ENCODE measurements around the gene GRP. TPM values are rescaled to one million over a fixed set of nuclear protein-coding genes. Genes with fewer than 3 reads are reported as not detected.

The GRP gene
- total and polyA plus RNA-seq, 2 of the 4 experiments (the other 2 are of a cell fraction): not detected

DNA sequence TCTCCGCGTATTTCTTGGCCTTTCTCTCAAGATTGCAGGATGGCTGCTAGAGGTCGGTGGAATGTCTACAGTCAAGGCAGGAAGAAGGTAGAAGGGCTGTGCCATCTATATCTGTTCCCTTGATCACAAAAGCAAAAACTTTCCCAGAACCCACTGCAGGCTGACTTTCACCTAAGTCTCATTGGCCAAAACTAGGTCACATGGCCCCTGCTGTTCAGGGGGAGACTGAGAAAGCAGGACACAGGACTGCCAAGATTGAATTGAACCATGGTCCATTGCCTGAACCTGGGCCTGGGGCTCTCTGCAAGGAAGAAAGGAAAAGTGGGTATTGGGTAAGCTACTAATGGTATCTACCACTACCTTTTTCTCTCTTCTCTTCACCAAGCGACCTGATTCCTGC, 9.7 kb upstream of the GRP start:
- intact Hi-C loops (cut with micrococcal nuclease): no loop called here
- in situ Hi-C loops (cut with MboI; ENCODE audit: low sequenced_read_pairs): no loop called here
- no peak overlapping the region for H3K9ac ChIP-seq (ENCODE audit: low read depth, low read length)
- no TSS peak for BruUV-seq (replicated peaks)
- H3K4me1 ChIP-seq (ENCODE audit: control insufficient read depth, insufficient read depth, low read length): no peaks in the 10 kb centered on the region
- no peaks in the 10 kb centered on the region for H3K36me3 ChIP-seq (ENCODE audit: control insufficient read depth, insufficient read depth, low read length)
- no peak overlapping the region for H3K18ac ChIP-seq (ENCODE audit: low read depth, low read length)
- dilution Hi-C loops (cut with HindIII; ENCODE audit: low sequenced_read_pairs, unreplicated experiment): no loop called here
- no peak overlapping the region for H4K8ac ChIP-seq (ENCODE audit: low read depth in 2 of 2, low read length in 2 of 2)
- no peaks in the 10 kb centered on the region for H3K9me1 ChIP-seq (ENCODE audit: insufficient read depth, low read length)
- no peak overlapping the region for H3K4me2 ChIP-seq (ENCODE audit: low read depth, low read length)
- H3K9me3 ChIP-seq (ENCODE audit: control insufficient read depth, insufficient read depth, low read length): no peaks in the 10 kb centered on the region
- H3K4me3 ChIP-seq (ENCODE audit: insufficient read depth, low read depth, low read length): no peak overlapping the region
- no peak overlapping the region for H2AFZ ChIP-seq (replicated peaks; ENCODE audit: low read length, poor library complexity)
- no peak overlapping the region for H2AK5ac ChIP-seq (ENCODE audit: low read depth, low read length)
- no peak overlapping the region for H3K4ac ChIP-seq (ENCODE audit: low read depth, low read length)
- TF ChIP-seq CEBPB (IDR thresholded peaks at IDR 0.05; ENCODE audit: low read depth, low read length) (no peak), FOS (IDR thresholded peaks at IDR 0.05; ENCODE audit: low read depth, low read length) (no peak), SMC3 (IDR thresholded peaks at IDR 0.05; ENCODE audit: low read depth, low read length) (no peak), RFX5 (IDR thresholded peaks at IDR 0.05; ENCODE audit: low read depth, low read length) (no peak), MXI1 (IDR thresholded peaks at IDR 0.05; ENCODE audit: borderline replicate concordance, low read depth, low read length) (no peak), RCOR1 (IDR thresholded peaks at IDR 0.05; ENCODE audit: insufficient replicate concordance, low read length) (no peak), POLR2A (IDR thresholded peaks at IDR 0.05; ENCODE audit: low read depth, low read length) (no peak)
- TF ChIP-seq, protein P1, sequence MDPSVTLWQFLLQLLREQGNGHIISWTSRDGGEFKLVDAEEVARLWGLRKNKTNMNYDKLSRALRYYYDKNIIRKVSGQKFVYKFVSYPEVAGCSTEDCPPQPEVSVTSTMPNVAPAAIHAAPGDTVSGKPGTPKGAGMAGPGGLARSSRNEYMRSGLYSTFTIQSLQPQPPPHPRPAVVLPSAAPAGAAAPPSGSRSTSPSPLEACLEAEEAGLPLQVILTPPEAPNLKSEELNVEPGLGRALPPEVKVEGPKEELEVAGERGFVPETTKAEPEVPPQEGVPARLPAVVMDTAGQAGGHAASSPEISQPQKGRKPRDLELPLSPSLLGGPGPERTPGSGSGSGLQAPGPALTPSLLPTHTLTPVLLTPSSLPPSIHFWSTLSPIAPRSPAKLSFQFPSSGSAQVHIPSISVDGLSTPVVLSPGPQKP (IDR thresholded peaks at IDR 0.05; ENCODE audit: borderline replicate concordance, low read depth, low read length): no peak
- TF ChIP-seq, protein P2, sequence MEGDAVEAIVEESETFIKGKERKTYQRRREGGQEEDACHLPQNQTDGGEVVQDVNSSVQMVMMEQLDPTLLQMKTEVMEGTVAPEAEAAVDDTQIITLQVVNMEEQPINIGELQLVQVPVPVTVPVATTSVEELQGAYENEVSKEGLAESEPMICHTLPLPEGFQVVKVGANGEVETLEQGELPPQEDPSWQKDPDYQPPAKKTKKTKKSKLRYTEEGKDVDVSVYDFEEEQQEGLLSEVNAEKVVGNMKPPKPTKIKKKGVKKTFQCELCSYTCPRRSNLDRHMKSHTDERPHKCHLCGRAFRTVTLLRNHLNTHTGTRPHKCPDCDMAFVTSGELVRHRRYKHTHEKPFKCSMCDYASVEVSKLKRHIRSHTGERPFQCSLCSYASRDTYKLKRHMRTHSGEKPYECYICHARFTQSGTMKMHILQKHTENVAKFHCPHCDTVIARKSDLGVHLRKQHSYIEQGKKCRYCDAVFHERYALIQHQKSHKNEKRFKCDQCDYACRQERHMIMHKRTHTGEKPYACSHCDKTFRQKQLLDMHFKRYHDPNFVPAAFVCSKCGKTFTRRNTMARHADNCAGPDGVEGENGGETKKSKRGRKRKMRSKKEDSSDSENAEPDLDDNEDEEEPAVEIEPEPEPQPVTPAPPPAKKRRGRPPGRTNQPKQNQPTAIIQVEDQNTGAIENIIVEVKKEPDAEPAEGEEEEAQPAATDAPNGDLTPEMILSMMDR (conservative IDR thresholded peaks at IDR 0.05; ENCODE audit: low read depth, low read length): no peak
- TF ChIP-seq, protein P3, sequence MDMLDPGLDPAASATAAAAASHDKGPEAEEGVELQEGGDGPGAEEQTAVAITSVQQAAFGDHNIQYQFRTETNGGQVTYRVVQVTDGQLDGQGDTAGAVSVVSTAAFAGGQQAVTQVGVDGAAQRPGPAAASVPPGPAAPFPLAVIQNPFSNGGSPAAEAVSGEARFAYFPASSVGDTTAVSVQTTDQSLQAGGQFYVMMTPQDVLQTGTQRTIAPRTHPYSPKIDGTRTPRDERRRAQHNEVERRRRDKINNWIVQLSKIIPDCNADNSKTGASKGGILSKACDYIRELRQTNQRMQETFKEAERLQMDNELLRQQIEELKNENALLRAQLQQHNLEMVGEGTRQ (IDR thresholded peaks at IDR 0.05; ENCODE audit: low read depth, low read length): no peak; the same call in 1 of the 2 replicates
- ATAC-seq (ENCODE audit: low read depth) (no peak), DNase-seq (no peak)
- H2BK120ac ChIP-seq (ENCODE audit: low read depth, low read length): no peak overlapping the region
- no peak overlapping the region for H2BK20ac ChIP-seq (ENCODE audit: low read depth, low read length)
- H4K91ac ChIP-seq (ENCODE audit: insufficient read depth, low read depth, low read length): no peak overlapping the region
- no peak overlapping the region for H3K56ac ChIP-seq (ENCODE audit: extremely low read depth, insufficient read depth, low read length)
- POLR2A ChIA-PET (ENCODE audit: unreplicated experiment): no interaction called here
- WGBS, 2 experiments (ENCODE audit: extremely low coverage in 2 of 2, insufficient read length in 1 of 2): no CpG with 5 or more reads among the region's 4 CpGs
- CTCF ChIA-PET: no interaction called here
- H4K5ac ChIP-seq (ENCODE audit: low read depth, low read length): no peak overlapping the region
- peaks cover 52% of the 10 kb centered on the region for H3K27me3 ChIP-seq (ENCODE audit: control insufficient read depth, insufficient read depth, low read length)
- no peak overlapping the region for H3K14ac ChIP-seq (replicated peaks; ENCODE audit: low read depth, low read length)
- H2AK9ac ChIP-seq (replicated peaks; ENCODE audit: low read depth, low read length, poor library complexity): no peak overlapping the region
- no peak overlapping the region for H3K27ac ChIP-seq (ENCODE audit: insufficient read depth, low read length)
- no peak overlapping the region for H3K23ac ChIP-seq (ENCODE audit: low read depth, low read length)
- H2BK15ac ChIP-seq (ENCODE audit: low read depth, low read length): no peak overlapping the region
- no peaks in the 10 kb centered on the region for H3K79me1 ChIP-seq (ENCODE audit: low read depth in 1 of 2, low read length in 2 of 2)
- no peak overlapping the region for H2BK5ac ChIP-seq (ENCODE audit: low read depth, low read length, poor library complexity, severe bottlenecking)
- no peaks in the 10 kb centered on the region for H4K20me1 ChIP-seq (ENCODE audit: insufficient read depth, low read length)
